Lower lobe of right lung (tissue), 2 donors: Measurements from ENCODE around the gene TRMT112. TPM values are rescaled to one million over a fixed set of nuclear protein-coding genes. Genes with fewer than 3 reads are reported as not detected.

Source experiments
- ATAC-seq, 2 donors: fragments of 200-7000 bp; cut with Tn5 transposase; one replicate each; pipeline ENCODE4 v1.9.1; 2020 to 2022; ENCODE audit warnings: mild to moderate bottlenecking in 2 of 2, moderate library complexity in 2 of 2
- DNase-seq: peaks from one replicate; pipeline ENCODE4 v3.0.0-alpha.2; 2020
- H3K27ac ChIP-seq: fragments of 200-600 bp; one replicate; pipeline ENCODE4 v1.8.0; 2022
- H3K27me3 ChIP-seq: fragments of 200-600 bp; one replicate; pipeline ENCODE4 v1.8.0; 2022; ENCODE audit warnings: low read depth
- H3K36me3 ChIP-seq: fragments of 200-600 bp; one replicate; pipeline ENCODE4 v1.8.0; 2022; ENCODE audit warnings: mild to moderate bottlenecking
- H3K4me1 ChIP-seq: fragments of 200-600 bp; one replicate; pipeline ENCODE4 v1.8.0; 2022
- H3K4me3 ChIP-seq: fragments of 200-600 bp; one replicate; pipeline ENCODE4 v1.8.0; 2022; ENCODE audit warnings: mild to moderate bottlenecking
- H3K9me3 ChIP-seq: fragments of 200-600 bp; one replicate; pipeline ENCODE4 v1.8.0; 2022
- intact Hi-C: fragments of 100-400 bp; cut with DNase I; formaldehyde crosslinking; loops from one replicate; pipeline ENCODE4 v1.11.0; 2022
- total RNA-seq: library from RNA; stranded (reverse); fragmentation: NEBNext Ultra II Directional; extraction: Animal tissue kit (Norgen Biotek cat#: 25700); gene quantifications from one replicate; pipeline ENCODE4 v1.2.1, GENCODE V29; 2021
- TF ChIP-seq, protein P1 (sequence below): fragments of 200-600 bp; IDR thresholded peaks from one replicate; pipeline ENCODE4 v1.8.0; 2022; ENCODE audit warnings: antibody characterized with exemption, mild to moderate bottlenecking
- donor health status: DM: no; HTN: yes; CAD: no; lungs with severe emphysema.

TRMT112 gene
- total RNA-seq, 1 donor from 2014 or later, result 178 TPM

DNA sequence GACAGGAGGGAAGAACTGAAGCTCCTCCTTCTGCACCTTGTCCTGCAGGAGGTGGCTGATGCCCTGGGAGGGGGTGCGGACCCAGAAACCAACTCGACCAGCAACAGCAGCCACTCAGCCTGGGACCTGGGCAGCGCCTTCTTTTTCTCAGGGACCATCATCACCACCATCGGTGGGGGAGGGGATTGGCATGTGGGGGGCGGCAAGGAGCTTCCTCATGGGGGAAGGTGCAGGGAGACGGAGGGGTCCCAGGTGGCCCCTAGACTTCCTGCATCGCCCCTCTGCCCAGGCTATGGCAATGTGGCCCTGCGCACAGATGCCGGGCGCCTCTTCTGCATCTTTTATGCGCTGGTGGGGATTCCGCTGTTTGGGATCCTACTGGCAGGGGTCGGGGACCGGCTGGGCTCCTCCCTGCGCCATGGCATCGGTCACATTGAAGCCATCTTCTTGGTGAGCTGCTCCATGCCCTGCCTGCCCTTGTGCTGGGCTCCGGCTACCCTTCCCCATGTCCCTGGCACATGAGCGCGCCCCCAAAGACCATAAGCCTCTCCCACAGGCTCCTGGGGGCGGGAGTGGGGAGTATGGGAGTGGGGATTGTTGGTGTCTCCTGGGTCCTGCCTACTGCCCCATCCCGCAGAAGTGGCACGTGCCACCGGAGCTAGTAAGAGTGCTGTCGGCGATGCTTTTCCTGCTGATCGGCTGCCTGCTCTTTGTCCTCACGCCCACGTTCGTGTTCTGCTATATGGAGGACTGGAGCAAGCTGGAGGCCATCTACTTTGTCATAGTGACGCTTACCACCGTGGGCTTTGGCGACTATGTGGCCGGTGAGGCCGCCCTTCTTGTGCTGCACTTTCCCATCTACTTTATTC, 20.3 kb downstream of the TRMT112 start:
- ATAC-seq, result no peak
- no peak overlapping the region for H3K27ac ChIP-seq
- H3K27me3 ChIP-seq, result peaks cover 88% of the 10 kb centered on the region
- H3K4me1 ChIP-seq, result peaks cover 33% of the 10 kb centered on the region
- intact Hi-C loops, result no loop called here
- H3K9me3 ChIP-seq, result no peaks in the 10 kb centered on the region
- H3K4me3 ChIP-seq, result no peak overlapping the region
- DNase-seq, result no peak
- H3K36me3 ChIP-seq, result no peaks in the 10 kb centered on the region
- TF ChIP-seq, protein P1, sequence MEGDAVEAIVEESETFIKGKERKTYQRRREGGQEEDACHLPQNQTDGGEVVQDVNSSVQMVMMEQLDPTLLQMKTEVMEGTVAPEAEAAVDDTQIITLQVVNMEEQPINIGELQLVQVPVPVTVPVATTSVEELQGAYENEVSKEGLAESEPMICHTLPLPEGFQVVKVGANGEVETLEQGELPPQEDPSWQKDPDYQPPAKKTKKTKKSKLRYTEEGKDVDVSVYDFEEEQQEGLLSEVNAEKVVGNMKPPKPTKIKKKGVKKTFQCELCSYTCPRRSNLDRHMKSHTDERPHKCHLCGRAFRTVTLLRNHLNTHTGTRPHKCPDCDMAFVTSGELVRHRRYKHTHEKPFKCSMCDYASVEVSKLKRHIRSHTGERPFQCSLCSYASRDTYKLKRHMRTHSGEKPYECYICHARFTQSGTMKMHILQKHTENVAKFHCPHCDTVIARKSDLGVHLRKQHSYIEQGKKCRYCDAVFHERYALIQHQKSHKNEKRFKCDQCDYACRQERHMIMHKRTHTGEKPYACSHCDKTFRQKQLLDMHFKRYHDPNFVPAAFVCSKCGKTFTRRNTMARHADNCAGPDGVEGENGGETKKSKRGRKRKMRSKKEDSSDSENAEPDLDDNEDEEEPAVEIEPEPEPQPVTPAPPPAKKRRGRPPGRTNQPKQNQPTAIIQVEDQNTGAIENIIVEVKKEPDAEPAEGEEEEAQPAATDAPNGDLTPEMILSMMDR, result no peak

DNA sequence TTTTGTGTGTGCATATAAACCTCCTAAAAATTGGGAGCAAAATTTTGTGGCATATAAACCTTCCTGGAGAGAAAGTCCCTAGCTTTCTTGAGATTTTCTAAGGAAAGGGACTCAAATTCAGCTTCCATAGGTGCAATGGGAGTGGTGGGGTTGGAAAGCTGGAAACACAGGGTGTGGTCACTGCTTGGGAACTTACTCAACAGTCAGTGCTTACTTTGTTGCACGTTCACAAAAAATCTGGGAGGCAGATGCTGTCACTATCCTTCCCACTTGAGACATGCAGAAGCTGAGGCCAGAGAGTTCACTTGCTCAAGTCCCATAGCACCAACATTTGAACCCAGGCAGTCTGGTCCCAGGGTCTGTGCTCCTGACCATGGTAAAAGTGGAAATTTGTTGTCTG, 21.1 kb downstream of the TRMT112 start:
- ATAC-seq (no peak), DNase-seq (no peak)
- Histone ChIP-seq H3K27me3 (peaks cover 97% of the 10 kb centered on the region), H3K4me1 (peaks cover 39% of the 10 kb centered on the region), H3K27ac (no peak overlapping the region), H3K9me3 (no peaks in the 10 kb centered on the region), H3K4me3 (no peak overlapping the region), H3K36me3 (no peaks in the 10 kb centered on the region)
- intact Hi-C loops, result no loop called here
- TF ChIP-seq, protein P1, result no peak

DNA sequence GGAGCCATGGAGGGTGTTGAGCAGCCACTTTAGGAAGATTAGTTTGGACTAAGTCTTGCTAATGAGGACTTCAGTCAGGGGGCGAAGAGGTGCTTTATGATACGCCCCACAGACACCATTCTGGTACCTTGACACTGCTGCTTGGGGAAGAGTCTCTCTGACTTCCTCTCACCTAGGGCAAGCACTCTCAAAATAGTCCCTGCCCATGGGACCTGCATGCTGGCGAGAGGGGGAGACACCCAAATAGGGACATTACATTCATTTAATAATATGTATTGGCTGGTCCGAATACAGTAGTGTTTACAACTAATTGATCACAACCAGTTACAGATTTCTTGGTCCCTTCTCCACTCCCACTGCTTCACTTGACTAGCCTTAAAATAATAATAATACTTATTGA, 21.6 kb downstream of the TRMT112 start:
- Histone ChIP-seq H3K27me3 (peaks cover 100% of the 10 kb centered on the region), H3K36me3 (no peaks in the 10 kb centered on the region), H3K27ac (no peak overlapping the region), H3K9me3 (no peaks in the 10 kb centered on the region), H3K4me3 (no peak overlapping the region), H3K4me1 (peaks cover 38% of the 10 kb centered on the region)
- ATAC-seq, result no peak
- TF ChIP-seq, protein P1, result no peak
- intact Hi-C loops, result no loop called here
- no peak for DNase-seq

- ATAC-seq, result no peak
- no peak for DNase-seq
- Histone ChIP-seq H3K27ac (no peak overlapping the region), H3K27me3 (peaks cover 95% of the 10 kb centered on the region), H3K36me3 (no peaks in the 10 kb centered on the region), H3K9me3 (no peaks in the 10 kb centered on the region), H3K4me3 (no peak overlapping the region), H3K4me1 (peaks cover 29% of the 10 kb centered on the region)
- TF ChIP-seq, protein P1, result no peak
- intact Hi-C loops, result no loop called here
These were observed 22.6 kb downstream of the TRMT112 start for GRCh38 chr11:64294774-64295173.

DNA sequence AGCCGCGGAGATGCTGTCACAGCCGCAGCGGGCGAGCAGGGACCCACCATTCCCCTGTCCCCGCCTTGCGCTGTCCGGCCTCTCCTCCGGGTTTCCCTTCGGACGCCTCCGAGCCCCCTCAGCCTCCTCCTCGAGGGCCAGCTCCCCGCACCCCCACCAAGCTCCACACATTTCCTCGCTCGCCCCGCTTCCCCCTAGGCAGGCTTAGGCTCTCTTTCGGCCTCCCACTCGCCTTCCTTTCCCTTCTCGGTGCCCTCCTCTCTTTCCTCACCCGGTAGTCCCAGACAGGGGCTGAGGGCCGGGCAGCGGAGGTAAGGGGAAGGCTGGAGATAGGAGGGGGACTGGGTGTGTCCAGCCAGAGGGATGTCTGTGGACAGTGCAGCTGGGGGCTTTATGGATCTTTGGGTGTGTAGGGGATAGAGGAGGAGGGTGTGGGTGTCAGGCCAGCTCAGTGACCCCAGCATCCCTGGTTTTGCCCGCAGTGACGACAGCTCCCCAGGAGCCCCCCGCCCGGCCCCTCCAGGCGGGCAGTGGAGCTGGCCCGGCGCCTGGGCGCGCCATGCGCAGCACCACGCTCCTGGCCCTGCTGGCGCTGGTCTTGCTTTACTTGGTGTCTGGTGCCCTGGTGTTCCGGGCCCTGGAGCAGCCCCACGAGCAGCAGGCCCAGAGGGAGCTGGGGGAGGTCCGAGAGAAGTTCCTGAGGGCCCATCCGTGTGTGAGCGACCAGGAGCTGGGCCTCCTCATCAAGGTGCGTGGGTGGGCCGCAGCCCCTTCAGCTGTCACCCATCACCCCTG, 24.7 kb downstream of the TRMT112 start:
- Histone ChIP-seq H3K27me3 (peaks cover 74% of the 10 kb centered on the region), H3K36me3 (no peaks in the 10 kb centered on the region), H3K4me1 (peaks cover 18% of the 10 kb centered on the region), H3K4me3 (peak overlapping the region; percentile 44), H3K27ac (no peak overlapping the region), H3K9me3 (no peaks in the 10 kb centered on the region)
- TF ChIP-seq, protein P1, result no peak
- no peak for ATAC-seq
- intact Hi-C loops, result no loop called here
- DNase-seq, result no peak
